Gastrocnemius medialis (tissue), 4 donors: Measurements from ENCODE around the gene JAKMIP1.

Experiments
- POLR2A ChIP-seq, 2 donors: fragments of 450-650 bp; IDR thresholded peaks; one replicate each; pipeline ENCODE4 v1.6.1; 2017; ENCODE audit warnings: antibody characterized with exemption in 2 of 2, mild to moderate bottlenecking in 2 of 2, moderate library complexity in 2 of 2
- TF ChIP-seq, protein P1 (sequence below), 5 experiments: fragments of 450-650 bp in 3 of 5; fragments of 200-600 bp in 2 of 5; sonication (generic) in 2 of 5; IDR thresholded peaks in 4 of 5; conservative IDR thresholded peaks in 1 of 5; 1 replicate in 4 of 5; 2 replicates in 1 of 5; pipeline ENCODE4 v1.5.1; 2016 to 2019; ENCODE audit warnings: antibody characterized with exemption in 5 of 5, mild to moderate bottlenecking in 3 of 5, moderate library complexity in 3 of 5

DNA sequence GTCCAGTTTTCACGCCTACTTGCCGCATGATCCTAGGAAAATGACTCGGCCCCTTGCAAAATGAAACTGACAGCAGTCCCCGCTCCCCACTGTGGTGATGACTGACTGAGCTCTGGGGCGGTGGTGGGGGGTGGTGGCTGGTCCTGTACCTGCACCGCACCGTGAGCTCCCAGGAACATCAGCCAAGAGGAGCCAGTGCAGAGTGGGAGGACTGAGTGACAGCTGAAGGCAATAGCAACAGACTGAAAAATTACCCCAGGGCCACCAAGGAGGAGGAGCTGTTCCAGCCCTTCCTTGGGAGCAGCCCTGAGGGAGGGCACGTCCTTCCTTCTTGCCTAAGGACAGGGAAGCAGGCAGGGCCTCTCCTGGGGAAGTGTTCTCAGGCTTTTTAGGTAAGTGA lies 179.7 kb downstream of the JAKMIP1 start:
- TF ChIP-seq, protein P1, sequence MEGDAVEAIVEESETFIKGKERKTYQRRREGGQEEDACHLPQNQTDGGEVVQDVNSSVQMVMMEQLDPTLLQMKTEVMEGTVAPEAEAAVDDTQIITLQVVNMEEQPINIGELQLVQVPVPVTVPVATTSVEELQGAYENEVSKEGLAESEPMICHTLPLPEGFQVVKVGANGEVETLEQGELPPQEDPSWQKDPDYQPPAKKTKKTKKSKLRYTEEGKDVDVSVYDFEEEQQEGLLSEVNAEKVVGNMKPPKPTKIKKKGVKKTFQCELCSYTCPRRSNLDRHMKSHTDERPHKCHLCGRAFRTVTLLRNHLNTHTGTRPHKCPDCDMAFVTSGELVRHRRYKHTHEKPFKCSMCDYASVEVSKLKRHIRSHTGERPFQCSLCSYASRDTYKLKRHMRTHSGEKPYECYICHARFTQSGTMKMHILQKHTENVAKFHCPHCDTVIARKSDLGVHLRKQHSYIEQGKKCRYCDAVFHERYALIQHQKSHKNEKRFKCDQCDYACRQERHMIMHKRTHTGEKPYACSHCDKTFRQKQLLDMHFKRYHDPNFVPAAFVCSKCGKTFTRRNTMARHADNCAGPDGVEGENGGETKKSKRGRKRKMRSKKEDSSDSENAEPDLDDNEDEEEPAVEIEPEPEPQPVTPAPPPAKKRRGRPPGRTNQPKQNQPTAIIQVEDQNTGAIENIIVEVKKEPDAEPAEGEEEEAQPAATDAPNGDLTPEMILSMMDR (IDR thresholded peaks at IDR 0.05 in 4 of 5, conservative IDR thresholded peaks at IDR 0.05 in 1 of 5), result no peak
- no peak for TF ChIP-seq POLR2A (IDR thresholded peaks at IDR 0.05)
